Measurements from ENCODE around the gene BTNL3.

DNA sequence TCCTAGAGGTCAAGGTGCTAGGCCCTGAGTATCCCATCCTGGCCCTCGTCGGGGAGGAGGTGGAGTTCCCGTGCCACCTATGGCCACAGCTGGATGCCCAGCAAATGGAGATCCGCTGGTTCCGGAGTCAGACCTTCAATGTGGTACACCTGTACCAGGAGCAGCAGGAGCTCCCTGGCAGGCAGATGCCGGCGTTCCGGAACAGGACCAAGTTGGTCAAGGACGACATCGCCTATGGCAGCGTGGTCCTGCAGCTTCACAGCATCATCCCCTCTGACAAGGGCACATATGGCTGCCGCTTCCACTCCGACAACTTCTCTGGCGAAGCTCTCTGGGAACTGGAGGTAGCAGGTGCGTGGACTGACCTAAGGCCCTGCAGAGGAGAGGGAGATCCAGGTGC is 59.3 kb downstream of the BTNL3 start:
- TF ChIP-seq, protein P1, sequence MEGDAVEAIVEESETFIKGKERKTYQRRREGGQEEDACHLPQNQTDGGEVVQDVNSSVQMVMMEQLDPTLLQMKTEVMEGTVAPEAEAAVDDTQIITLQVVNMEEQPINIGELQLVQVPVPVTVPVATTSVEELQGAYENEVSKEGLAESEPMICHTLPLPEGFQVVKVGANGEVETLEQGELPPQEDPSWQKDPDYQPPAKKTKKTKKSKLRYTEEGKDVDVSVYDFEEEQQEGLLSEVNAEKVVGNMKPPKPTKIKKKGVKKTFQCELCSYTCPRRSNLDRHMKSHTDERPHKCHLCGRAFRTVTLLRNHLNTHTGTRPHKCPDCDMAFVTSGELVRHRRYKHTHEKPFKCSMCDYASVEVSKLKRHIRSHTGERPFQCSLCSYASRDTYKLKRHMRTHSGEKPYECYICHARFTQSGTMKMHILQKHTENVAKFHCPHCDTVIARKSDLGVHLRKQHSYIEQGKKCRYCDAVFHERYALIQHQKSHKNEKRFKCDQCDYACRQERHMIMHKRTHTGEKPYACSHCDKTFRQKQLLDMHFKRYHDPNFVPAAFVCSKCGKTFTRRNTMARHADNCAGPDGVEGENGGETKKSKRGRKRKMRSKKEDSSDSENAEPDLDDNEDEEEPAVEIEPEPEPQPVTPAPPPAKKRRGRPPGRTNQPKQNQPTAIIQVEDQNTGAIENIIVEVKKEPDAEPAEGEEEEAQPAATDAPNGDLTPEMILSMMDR (IDR thresholded peaks at IDR 0.05; ENCODE audit: low read depth, low read length, missing input control), result no peak
- TF ChIP-seq RAD21 (IDR thresholded peaks at IDR 0.05), result no peak
- TF ChIP-seq YY1 (IDR thresholded peaks at IDR 0.05), result no peak
- no peak for TF ChIP-seq TAF1 (conservative IDR thresholded peaks at IDR 0.05)
- TF ChIP-seq, protein P2, sequence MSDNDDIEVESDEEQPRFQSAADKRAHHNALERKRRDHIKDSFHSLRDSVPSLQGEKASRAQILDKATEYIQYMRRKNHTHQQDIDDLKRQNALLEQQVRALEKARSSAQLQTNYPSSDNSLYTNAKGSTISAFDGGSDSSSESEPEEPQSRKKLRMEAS (IDR thresholded peaks at IDR 0.05), result no peak
- TF ChIP-seq RXRA (IDR thresholded peaks at IDR 0.05), result no peak
- TF ChIP-seq, protein P3, sequence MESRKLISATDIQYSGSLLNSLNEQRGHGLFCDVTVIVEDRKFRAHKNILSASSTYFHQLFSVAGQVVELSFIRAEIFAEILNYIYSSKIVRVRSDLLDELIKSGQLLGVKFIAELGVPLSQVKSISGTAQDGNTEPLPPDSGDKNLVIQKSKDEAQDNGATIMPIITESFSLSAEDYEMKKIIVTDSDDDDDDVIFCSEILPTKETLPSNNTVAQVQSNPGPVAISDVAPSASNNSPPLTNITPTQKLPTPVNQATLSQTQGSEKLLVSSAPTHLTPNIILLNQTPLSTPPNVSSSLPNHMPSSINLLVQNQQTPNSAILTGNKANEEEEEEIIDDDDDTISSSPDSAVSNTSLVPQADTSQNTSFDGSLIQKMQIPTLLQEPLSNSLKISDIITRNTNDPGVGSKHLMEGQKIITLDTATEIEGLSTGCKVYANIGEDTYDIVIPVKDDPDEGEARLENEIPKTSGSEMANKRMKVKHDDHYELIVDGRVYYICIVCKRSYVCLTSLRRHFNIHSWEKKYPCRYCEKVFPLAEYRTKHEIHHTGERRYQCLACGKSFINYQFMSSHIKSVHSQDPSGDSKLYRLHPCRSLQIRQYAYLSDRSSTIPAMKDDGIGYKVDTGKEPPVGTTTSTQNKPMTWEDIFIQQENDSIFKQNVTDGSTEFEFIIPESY (IDR thresholded peaks at IDR 0.05), result no peak
- TF ChIP-seq, protein P4, sequence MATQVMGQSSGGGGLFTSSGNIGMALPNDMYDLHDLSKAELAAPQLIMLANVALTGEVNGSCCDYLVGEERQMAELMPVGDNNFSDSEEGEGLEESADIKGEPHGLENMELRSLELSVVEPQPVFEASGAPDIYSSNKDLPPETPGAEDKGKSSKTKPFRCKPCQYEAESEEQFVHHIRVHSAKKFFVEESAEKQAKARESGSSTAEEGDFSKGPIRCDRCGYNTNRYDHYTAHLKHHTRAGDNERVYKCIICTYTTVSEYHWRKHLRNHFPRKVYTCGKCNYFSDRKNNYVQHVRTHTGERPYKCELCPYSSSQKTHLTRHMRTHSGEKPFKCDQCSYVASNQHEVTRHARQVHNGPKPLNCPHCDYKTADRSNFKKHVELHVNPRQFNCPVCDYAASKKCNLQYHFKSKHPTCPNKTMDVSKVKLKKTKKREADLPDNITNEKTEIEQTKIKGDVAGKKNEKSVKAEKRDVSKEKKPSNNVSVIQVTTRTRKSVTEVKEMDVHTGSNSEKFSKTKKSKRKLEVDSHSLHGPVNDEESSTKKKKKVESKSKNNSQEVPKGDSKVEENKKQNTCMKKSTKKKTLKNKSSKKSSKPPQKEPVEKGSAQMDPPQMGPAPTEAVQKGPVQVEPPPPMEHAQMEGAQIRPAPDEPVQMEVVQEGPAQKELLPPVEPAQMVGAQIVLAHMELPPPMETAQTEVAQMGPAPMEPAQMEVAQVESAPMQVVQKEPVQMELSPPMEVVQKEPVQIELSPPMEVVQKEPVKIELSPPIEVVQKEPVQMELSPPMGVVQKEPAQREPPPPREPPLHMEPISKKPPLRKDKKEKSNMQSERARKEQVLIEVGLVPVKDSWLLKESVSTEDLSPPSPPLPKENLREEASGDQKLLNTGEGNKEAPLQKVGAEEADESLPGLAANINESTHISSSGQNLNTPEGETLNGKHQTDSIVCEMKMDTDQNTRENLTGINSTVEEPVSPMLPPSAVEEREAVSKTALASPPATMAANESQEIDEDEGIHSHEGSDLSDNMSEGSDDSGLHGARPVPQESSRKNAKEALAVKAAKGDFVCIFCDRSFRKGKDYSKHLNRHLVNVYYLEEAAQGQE (IDR thresholded peaks at IDR 0.05), result no peak
- TF ChIP-seq JUND (IDR thresholded peaks at IDR 0.05), result no peak
